ENCODE measurements around the gene STIM2. TPM values are rescaled to one million over a fixed set of nuclear protein-coding genes. Genes with fewer than 3 reads are reported as not detected.

Gene STIM2
- total RNA-seq, 1 donor from 2014 or later = 25.8 TPM

GRCh38 chr4:26864899-26865298 lies 4.3 kb downstream of the STIM2 start:
- H3K4me2 ChIP-seq = peak overlapping the region; percentile 92
- no peak overlapping the region for H2AFZ ChIP-seq (replicated peaks)
- H3K9me3 ChIP-seq (ENCODE audit: low read depth) = no peaks in the 10 kb centered on the region
- Mint-ChIP-seq H3K27ac (no peak overlapping the region), H3K4me3 (no peak overlapping the region), H3K4me1 (peaks cover 36% of the 10 kb centered on the region), H3K27me3 (ENCODE audit: insufficient read depth, low read depth) (peaks cover 3% of the 10 kb centered on the region), H3K36me3 (peaks cover 1% of the 10 kb centered on the region), H3K9me3 (peaks cover 2% of the 10 kb centered on the region)
- no peak for DNase-seq (ENCODE audit: low spot score)
- H3K9ac ChIP-seq = no peak overlapping the region
- no peaks in the 10 kb centered on the region for H3K36me3 ChIP-seq
- no peaks in the 10 kb centered on the region for H3K27me3 ChIP-seq
- peaks cover 24% of the 10 kb centered on the region for H3F3A ChIP-seq (ENCODE audit: low read depth)
- peaks cover 38% of the 10 kb centered on the region for H3K4me1 ChIP-seq
- TF ChIP-seq EZH2 (IDR thresholded peaks at IDR 0.05) (no peak), EZH2phosphoT487 (IDR thresholded peaks at IDR 0.05) (no peak)
- TF ChIP-seq, protein P1, sequence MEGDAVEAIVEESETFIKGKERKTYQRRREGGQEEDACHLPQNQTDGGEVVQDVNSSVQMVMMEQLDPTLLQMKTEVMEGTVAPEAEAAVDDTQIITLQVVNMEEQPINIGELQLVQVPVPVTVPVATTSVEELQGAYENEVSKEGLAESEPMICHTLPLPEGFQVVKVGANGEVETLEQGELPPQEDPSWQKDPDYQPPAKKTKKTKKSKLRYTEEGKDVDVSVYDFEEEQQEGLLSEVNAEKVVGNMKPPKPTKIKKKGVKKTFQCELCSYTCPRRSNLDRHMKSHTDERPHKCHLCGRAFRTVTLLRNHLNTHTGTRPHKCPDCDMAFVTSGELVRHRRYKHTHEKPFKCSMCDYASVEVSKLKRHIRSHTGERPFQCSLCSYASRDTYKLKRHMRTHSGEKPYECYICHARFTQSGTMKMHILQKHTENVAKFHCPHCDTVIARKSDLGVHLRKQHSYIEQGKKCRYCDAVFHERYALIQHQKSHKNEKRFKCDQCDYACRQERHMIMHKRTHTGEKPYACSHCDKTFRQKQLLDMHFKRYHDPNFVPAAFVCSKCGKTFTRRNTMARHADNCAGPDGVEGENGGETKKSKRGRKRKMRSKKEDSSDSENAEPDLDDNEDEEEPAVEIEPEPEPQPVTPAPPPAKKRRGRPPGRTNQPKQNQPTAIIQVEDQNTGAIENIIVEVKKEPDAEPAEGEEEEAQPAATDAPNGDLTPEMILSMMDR (IDR thresholded peaks at IDR 0.05) = no peak
- H3K4me3 ChIP-seq = peak overlapping the region; percentile 71
- H3K79me2 ChIP-seq (ENCODE audit: low read depth) = peaks cover 81% of the 10 kb centered on the region
- peaks cover 23% of the 10 kb centered on the region for H4K20me1 ChIP-seq (ENCODE audit: low read depth)
- no peak overlapping the region for H3K27ac ChIP-seq

DNA sequence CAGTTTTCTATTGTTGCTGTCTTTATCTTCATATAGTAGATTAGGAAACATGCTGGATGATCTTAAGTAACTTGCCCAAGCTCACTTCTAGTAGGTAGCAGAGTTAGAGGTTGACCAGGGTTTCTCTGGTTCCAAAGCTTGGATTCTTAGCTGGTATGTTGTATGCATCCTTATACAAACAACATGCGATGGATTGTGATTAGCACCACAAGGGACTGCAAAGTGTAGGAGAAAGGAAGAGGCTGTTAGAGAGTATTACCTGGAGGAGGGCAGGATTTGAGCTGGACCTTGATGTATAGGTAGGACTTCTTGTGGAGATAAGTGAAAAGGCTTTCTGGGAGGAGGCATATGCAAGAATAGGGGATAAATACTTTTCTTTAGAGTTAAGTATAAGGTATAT lies 5.6 kb downstream of the STIM2 start:
- H4K20me1 ChIP-seq (ENCODE audit: low read depth) = peaks cover 23% of the 10 kb centered on the region
- H3K27me3 ChIP-seq = no peaks in the 10 kb centered on the region
- H3K4me1 ChIP-seq = peaks cover 37% of the 10 kb centered on the region
- no peaks in the 10 kb centered on the region for H3K9me3 ChIP-seq (ENCODE audit: low read depth)
- H3K79me2 ChIP-seq (ENCODE audit: low read depth) = peaks cover 94% of the 10 kb centered on the region
- peaks cover 17% of the 10 kb centered on the region for H3F3A ChIP-seq (ENCODE audit: low read depth)
- no peak overlapping the region for H3K27ac ChIP-seq
- H3K4me2 ChIP-seq = no peak overlapping the region
- H3K9me3 Mint-ChIP-seq = peaks cover 2% of the 10 kb centered on the region
- DNase-seq (ENCODE audit: low spot score) = no peak
- H3K36me3 ChIP-seq = no peaks in the 10 kb centered on the region
- no peak overlapping the region for H2AFZ ChIP-seq (replicated peaks)
- H3K4me3 Mint-ChIP-seq = no peak overlapping the region
- peaks cover 35% of the 10 kb centered on the region for H3K4me1 Mint-ChIP-seq
- H3K4me3 ChIP-seq = no peak overlapping the region
- H3K9ac ChIP-seq = no peak overlapping the region
- peaks cover 3% of the 10 kb centered on the region for H3K36me3 Mint-ChIP-seq
- TF ChIP-seq EZH2phosphoT487 (IDR thresholded peaks at IDR 0.05) (no peak), EZH2 (IDR thresholded peaks at IDR 0.05) (no peak)
- TF ChIP-seq, protein P1 (IDR thresholded peaks at IDR 0.05) = no peak
- no peak overlapping the region for H3K27ac Mint-ChIP-seq
- peaks cover 2% of the 10 kb centered on the region for H3K27me3 Mint-ChIP-seq (ENCODE audit: insufficient read depth, low read depth)

DNA sequence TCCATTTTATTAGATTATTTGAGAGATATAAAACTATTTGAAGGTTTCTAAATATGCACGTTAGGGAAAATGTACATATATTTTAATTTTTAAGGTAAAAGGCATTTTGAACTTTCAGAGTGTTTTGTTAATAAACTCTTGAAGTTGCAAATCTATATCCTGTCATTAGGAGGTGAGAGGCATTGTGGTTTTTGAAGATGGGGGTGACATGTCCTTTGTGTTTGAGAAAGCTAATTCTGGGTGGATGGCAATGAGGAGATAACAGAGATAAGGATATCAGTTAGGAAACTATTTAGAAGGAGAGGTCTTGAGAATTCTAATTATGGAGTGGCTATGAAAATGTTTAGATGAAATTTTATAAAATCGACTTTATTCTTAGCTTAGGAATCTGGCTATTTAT lies 6.1 kb downstream of the STIM2 start:
- Histone ChIP-seq H2AFZ (replicated peaks) (no peak overlapping the region), H4K20me1 (ENCODE audit: low read depth) (peaks cover 23% of the 10 kb centered on the region), H3K4me1 (peaks cover 42% of the 10 kb centered on the region), H3K79me2 (ENCODE audit: low read depth) (peaks cover 94% of the 10 kb centered on the region), H3K4me3 (no peak overlapping the region), H3K27ac (no peak overlapping the region), H3F3A (ENCODE audit: low read depth) (peaks cover 11% of the 10 kb centered on the region), H3K36me3 (no peaks in the 10 kb centered on the region), H3K4me2 (no peak overlapping the region), H3K27me3 (no peaks in the 10 kb centered on the region), H3K9ac (no peak overlapping the region), H3K9me3 (ENCODE audit: low read depth) (no peaks in the 10 kb centered on the region)
- H3K4me3 Mint-ChIP-seq = no peak overlapping the region
- no peak overlapping the region for H3K27ac Mint-ChIP-seq
- H3K9me3 Mint-ChIP-seq = no peaks in the 10 kb centered on the region
- H3K27me3 Mint-ChIP-seq (ENCODE audit: insufficient read depth, low read depth) = no peaks in the 10 kb centered on the region
- TF ChIP-seq EZH2phosphoT487 (IDR thresholded peaks at IDR 0.05) (no peak), EZH2 (IDR thresholded peaks at IDR 0.05) (no peak)
- TF ChIP-seq, protein P1 (IDR thresholded peaks at IDR 0.05) = no peak
- H3K36me3 Mint-ChIP-seq = peaks cover 5% of the 10 kb centered on the region
- DNase-seq (ENCODE audit: low spot score) = no peak
- H3K4me1 Mint-ChIP-seq = peaks cover 40% of the 10 kb centered on the region

Data from neural progenitor cell (in vitro differentiated cells).